ENCODE data around the gene GATAD2B.
"Not testable (repeated sequence)": the region's sequence is repeated elsewhere in the genome, so short reads cannot be mapped to it uniquely, and the experiment has no call there.

DNA sequence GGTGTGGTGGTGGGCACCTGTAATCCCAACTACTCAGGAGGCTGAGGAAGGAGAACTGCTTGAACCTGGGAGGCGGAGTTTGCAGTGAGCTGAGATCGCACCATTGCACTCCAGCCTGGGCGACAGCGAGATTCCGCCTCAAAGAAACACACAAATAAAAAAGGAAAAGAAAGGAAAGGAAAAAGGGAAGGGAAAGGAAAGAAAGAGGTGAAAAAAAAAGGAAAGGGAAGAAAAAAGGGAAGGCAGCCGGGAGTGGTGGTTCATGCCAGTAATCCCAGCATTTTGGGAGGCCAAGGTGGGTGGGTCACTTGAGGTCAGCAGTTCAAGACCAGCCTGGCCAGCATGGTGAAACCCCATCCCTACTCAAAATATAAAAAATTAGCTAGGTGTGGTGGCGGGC, 31.7 kb downstream of the GATAD2B start:
- TF ChIP-seq, protein P1, sequence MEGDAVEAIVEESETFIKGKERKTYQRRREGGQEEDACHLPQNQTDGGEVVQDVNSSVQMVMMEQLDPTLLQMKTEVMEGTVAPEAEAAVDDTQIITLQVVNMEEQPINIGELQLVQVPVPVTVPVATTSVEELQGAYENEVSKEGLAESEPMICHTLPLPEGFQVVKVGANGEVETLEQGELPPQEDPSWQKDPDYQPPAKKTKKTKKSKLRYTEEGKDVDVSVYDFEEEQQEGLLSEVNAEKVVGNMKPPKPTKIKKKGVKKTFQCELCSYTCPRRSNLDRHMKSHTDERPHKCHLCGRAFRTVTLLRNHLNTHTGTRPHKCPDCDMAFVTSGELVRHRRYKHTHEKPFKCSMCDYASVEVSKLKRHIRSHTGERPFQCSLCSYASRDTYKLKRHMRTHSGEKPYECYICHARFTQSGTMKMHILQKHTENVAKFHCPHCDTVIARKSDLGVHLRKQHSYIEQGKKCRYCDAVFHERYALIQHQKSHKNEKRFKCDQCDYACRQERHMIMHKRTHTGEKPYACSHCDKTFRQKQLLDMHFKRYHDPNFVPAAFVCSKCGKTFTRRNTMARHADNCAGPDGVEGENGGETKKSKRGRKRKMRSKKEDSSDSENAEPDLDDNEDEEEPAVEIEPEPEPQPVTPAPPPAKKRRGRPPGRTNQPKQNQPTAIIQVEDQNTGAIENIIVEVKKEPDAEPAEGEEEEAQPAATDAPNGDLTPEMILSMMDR (IDR thresholded peaks at IDR 0.05), result not testable (repeated sequence)
- TF ChIP-seq EP300 (IDR thresholded peaks at IDR 0.05); NFE2L2 (conservative IDR thresholded peaks at IDR 0.05; ENCODE audit: low read length); JUN (IDR thresholded peaks at IDR 0.05): not testable (repeated sequence)
- TF ChIP-seq, protein P2, sequence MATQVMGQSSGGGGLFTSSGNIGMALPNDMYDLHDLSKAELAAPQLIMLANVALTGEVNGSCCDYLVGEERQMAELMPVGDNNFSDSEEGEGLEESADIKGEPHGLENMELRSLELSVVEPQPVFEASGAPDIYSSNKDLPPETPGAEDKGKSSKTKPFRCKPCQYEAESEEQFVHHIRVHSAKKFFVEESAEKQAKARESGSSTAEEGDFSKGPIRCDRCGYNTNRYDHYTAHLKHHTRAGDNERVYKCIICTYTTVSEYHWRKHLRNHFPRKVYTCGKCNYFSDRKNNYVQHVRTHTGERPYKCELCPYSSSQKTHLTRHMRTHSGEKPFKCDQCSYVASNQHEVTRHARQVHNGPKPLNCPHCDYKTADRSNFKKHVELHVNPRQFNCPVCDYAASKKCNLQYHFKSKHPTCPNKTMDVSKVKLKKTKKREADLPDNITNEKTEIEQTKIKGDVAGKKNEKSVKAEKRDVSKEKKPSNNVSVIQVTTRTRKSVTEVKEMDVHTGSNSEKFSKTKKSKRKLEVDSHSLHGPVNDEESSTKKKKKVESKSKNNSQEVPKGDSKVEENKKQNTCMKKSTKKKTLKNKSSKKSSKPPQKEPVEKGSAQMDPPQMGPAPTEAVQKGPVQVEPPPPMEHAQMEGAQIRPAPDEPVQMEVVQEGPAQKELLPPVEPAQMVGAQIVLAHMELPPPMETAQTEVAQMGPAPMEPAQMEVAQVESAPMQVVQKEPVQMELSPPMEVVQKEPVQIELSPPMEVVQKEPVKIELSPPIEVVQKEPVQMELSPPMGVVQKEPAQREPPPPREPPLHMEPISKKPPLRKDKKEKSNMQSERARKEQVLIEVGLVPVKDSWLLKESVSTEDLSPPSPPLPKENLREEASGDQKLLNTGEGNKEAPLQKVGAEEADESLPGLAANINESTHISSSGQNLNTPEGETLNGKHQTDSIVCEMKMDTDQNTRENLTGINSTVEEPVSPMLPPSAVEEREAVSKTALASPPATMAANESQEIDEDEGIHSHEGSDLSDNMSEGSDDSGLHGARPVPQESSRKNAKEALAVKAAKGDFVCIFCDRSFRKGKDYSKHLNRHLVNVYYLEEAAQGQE (IDR thresholded peaks at IDR 0.05), result not testable (repeated sequence)
